D721Med (cell line): ENCODE data around the gene IGSF21.

Experiments used
- DNase-seq: peaks from one replicate; pipeline ENCODE4 v3.0.0; 2011; ENCODE audit warnings: low spot score; ENCODE audit not compliant: insufficient read length
- FAIRE-seq: peaks from 2 replicates; lab custom pipeline; 2011; peaks lifted over from hg19 to GRCh38; lab: Jason Lieb, UNC
- TF ChIP-seq, protein P1 (sequence below): IDR thresholded peaks from 2 replicates; pipeline ENCODE4 v1.5.1; 2012; ENCODE audit warnings: mild to moderate bottlenecking, control low read depth; ENCODE audit not compliant: insufficient read depth; ENCODE audit errors: missing control alignments

IGSF21 gene

DNA sequence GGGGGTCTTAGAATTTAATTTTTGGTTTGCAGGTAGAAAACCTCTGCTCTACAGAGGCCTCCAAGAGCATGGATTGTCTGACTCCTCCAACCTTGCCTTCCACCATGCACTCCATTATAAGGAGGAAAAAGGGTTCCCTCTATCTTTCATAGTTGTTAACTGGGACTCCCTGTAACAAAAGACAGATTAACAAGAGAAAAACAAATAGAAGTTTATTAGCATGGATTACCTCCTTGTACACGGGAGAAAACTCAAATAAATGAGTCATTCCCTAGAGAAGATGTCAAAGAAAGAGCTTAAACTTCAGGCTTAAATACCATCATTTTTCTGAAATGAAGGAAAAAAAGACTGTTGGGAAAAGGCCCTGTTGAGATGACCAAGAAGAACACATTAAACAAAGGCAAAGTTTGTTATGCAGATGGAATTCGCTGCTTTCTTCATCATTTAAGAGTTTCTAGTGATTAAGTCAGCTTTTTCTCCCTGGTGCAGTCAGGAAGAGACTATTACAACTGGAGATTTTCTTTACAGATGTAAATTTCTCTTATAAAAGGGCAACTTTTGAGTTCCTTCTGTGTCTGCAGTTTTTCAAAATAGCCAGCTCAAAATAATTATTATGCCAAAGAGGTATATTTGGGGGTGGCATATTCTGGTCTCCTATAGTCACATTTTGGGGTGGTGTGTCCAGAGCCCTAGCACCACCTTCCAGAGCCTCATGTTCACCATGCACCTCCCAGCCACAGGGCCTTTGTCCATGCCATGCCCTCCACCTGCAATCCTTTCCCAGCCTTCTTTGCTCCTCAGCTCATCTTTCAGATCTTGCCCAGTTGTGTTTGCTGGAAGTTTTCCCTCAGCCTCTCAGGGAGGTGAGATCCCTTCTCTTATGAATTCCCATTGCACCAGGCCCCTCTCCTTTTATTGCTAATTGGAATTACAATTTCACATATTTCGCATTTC lies 310.0 kb downstream of the IGSF21 start:
- no peak for FAIRE-seq
- no peak for DNase-seq
- TF ChIP-seq, protein P1, sequence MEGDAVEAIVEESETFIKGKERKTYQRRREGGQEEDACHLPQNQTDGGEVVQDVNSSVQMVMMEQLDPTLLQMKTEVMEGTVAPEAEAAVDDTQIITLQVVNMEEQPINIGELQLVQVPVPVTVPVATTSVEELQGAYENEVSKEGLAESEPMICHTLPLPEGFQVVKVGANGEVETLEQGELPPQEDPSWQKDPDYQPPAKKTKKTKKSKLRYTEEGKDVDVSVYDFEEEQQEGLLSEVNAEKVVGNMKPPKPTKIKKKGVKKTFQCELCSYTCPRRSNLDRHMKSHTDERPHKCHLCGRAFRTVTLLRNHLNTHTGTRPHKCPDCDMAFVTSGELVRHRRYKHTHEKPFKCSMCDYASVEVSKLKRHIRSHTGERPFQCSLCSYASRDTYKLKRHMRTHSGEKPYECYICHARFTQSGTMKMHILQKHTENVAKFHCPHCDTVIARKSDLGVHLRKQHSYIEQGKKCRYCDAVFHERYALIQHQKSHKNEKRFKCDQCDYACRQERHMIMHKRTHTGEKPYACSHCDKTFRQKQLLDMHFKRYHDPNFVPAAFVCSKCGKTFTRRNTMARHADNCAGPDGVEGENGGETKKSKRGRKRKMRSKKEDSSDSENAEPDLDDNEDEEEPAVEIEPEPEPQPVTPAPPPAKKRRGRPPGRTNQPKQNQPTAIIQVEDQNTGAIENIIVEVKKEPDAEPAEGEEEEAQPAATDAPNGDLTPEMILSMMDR, result no peak

DNA sequence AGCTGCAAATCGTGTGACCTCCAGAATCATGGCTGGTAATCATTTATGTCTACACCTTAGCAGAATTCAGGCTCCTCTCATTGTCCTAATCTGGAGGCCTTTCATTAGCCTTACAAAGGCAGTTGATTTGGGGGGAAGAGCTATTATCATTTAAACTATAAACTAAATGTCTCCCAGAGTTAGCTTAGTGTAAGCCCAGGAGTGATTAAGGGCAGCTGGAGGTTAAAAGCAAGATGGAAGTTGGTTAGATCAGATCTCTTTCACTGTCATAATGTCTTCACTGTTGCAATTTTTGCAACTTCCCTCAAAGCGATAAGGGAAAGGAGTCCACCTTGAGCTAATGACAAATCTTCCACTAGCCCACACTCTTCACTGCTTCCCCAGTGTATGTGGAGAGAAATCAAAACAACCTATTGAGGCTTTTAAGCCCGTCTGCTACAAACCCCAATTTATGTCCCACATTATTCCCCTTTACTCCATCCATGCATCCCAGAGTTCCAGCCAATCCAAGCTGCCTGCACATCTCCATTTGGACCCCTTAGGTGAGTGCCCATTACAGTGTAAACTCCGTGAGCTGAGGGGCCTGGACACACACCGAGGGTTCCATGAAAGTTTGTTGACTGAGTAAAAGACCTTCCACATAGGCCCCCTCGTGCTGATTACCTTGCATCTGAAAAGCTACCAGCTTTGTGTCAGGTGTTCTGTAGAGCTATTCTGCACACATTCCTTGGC lies 311.7 kb downstream of the IGSF21 start:
- FAIRE-seq (no peak), DNase-seq (no peak)
- TF ChIP-seq, protein P1, result no peak

DNA sequence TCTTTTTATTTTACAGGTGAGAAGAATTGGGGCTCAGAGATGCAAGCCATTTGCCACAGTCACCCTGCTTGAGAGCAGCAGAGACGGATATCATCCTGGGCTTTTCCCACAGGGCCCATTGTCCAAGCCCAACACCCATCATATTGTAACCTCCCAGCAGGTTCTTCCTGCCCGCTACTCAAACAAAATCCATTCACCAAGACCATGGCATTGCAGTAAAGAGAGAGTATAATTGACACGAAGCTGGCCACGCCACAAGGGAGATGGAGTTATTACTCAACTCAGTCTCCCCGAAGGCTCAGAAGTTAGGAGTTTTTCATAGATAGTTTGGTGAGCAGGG lies 312.2 kb downstream of the IGSF21 start:
- FAIRE-seq (no peak), DNase-seq (no peak)
- TF ChIP-seq, protein P1, result no peak

DNA sequence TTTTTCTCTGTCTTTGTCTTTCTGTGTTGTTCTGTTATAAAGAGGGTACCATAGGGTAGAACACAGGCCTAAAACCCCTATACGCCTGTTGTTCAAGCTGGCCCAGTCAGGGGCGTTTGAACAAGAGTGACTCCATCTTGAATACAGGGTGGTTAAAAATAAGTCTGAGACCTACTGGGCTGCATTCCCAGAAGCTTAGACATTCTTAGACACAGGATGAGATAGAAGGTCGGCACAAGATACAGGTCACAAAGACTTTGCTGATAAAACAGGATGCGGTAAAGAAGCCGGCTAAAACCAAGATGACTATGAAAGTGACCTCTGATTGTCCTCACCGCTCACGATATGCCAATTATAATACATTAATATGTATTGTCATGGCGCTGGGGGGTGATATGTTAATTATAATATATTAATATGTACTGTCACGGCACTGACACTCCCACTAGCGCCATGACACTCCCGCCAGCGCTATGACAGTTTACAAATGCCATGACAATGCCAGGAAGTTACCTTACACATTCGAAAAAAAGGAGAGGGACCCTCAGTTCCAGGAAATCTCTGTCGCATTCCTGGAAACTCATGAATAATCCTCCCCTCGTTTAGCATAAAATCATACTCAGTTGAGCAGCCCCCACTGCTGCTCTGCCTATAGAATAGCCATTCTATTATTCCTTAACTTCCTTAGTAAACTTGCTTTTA lies 314.6 kb downstream of the IGSF21 start:
- TF ChIP-seq, protein P1, result no peak
- DNase-seq, result no peak
- no peak for FAIRE-seq

DNA sequence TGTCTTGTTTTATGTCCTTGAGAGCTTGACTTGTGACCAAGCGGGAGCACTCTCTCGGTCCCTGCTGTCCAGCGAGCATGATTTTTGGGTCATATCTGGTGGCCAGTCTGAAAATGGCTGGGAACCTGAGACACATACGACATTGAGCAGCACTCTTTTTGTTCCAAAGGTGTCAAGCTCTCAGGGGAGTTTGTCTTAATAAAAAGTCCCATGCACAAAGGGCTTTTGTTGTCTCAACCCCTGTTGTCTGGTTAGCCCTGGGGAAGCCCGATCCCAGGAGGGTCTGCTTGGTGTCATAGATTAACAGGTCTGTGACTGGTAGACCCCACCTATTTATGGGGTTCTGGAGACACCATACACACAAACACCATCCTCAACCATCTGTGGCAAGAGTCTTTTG lies 315.4 kb downstream of the IGSF21 start:
- TF ChIP-seq, protein P1, result no peak
- FAIRE-seq (no peak), DNase-seq (no peak)

DNA sequence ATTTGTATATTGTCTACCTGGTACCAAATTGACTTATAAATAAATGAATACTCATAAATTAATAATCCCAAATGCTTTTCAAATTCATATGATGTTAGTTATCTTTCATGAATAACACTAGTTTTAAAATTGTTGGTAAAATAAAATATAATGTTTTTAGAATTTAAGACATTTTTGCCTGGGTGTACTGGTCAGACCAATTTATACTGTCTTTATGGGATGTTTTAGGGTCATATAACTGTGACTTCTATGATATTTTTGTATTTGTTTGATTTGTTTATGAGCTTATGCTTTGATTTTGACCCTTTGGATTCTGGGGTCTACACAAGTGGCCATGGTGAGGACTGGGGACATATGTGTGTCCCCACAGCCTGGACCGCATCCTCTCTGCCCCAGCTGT lies 319.0 kb downstream of the IGSF21 start:
- DNase-seq, result no peak
- no peak for FAIRE-seq
- TF ChIP-seq, protein P1, result no peak
